Hepatocyte (in vitro differentiated cells): ENCODE results near the gene MRTFA.

Experiments used
- EZH2 ChIP-seq: fragments of 200-600 bp; sonication (generic); IDR thresholded peaks from 2 replicates; pipeline ENCODE4 v1.6.1; 2016; ENCODE audit warnings: antibody characterized with exemption, mild to moderate bottlenecking, borderline replicate concordance
- TF ChIP-seq, protein P1 (sequence below): fragments of 200-600 bp; sonication (generic); IDR thresholded peaks from 2 replicates; pipeline ENCODE4 v1.5.1; 2016; ENCODE audit warnings: antibody characterized with exemption, mild to moderate bottlenecking; ENCODE audit not compliant: poor library complexity

DNA sequence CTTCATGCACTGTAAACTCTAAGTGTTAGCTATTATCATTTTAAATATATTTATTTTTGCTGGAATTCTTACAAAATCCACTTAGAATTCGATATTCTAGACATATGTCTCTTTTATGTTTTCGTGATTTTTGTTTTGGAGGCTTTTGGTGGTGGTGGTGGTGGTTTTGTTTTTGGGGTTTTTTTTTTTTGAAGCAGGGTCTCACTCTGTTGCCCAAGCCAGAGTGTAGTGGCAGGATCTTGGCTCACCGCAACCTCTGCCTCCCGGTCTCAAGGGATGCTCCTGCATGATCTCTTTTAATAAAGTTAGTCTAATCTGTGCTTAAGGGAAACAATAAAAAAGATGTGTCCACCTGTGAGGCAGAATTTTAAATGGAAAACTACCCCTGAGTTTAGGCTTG lies 117.7 kb downstream of the MRTFA start:
- TF ChIP-seq, protein P1, sequence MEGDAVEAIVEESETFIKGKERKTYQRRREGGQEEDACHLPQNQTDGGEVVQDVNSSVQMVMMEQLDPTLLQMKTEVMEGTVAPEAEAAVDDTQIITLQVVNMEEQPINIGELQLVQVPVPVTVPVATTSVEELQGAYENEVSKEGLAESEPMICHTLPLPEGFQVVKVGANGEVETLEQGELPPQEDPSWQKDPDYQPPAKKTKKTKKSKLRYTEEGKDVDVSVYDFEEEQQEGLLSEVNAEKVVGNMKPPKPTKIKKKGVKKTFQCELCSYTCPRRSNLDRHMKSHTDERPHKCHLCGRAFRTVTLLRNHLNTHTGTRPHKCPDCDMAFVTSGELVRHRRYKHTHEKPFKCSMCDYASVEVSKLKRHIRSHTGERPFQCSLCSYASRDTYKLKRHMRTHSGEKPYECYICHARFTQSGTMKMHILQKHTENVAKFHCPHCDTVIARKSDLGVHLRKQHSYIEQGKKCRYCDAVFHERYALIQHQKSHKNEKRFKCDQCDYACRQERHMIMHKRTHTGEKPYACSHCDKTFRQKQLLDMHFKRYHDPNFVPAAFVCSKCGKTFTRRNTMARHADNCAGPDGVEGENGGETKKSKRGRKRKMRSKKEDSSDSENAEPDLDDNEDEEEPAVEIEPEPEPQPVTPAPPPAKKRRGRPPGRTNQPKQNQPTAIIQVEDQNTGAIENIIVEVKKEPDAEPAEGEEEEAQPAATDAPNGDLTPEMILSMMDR: no peak
- no peak for TF ChIP-seq EZH2
